ENCODE data around the gene SCTR.
A peak's percentile ranks its signal among the peaks of the same experiment; 100 is the strongest.

Gene SCTR

GRCh38 chr2:119474371-119475224 lies 49.7 kb downstream of the SCTR start:
- H3K4me1 ChIP-seq = peaks cover 0 to 19% (median 4%) of the 10 kb centered on the region in 10 experiments; a peak in 11 of 20 replicates
- H3K27ac ChIP-seq = no peak overlapping the region
- H4K20me1 ChIP-seq = peaks cover 0 to 5% (median 0%) of the 10 kb centered on the region in 11 experiments; a peak in 1 of 22 replicates
- no peak for TF ChIP-seq Cebpa-rat (IDR thresholded peaks at IDR 0.05)
- peak overlapping the region in 1 of 11 experiments; percentile 9; a peak in 1 of 22 replicates for H3K9ac ChIP-seq
- no peaks in the 10 kb centered on the region for H3K9me3 ChIP-seq (replicated peaks in 1 of 11)
- peak overlapping the region in 4 of 11 experiments; percentile 7 to 34 (median 28); a peak in 2 of 22 replicates for H3K4me2 ChIP-seq
- no peak overlapping the region for H3K4me3 ChIP-seq
- no peaks in the 10 kb centered on the region for H3K27me3 ChIP-seq
- no peaks in the 10 kb centered on the region for H3K36me3 ChIP-seq

GRCh38 chr2:119473621-119474370 lies 50.5 kb downstream of the SCTR start:
- no peak for TF ChIP-seq Cebpa-rat (IDR thresholded peaks at IDR 0.05)
- Histone ChIP-seq H3K4me1 (peaks cover 0 to 19% (median 4%) of the 10 kb centered on the region in 10 experiments; a peak in 11 of 20 replicates), H3K9me3 (replicated peaks in 1 of 11) (no peaks in the 10 kb centered on the region), H3K4me3 (no peak overlapping the region), H3K27ac (no peak overlapping the region), H3K9ac (0 out of 22 replicates have a peak overlapping the region, but pooled peaks of 1 of the 11 experiments have one; percentile 9), H3K27me3 (no peaks in the 10 kb centered on the region), H4K20me1 (peaks cover 0 to 5% (median 0%) of the 10 kb centered on the region in 11 experiments; a peak in 1 of 22 replicates), H3K4me2 (no peak overlapping the region), H3K36me3 (no peaks in the 10 kb centered on the region)

GRCh38 chr2:119472749-119473148 lies 51.5 kb downstream of the SCTR start:
- TF ChIP-seq Cebpa-rat (IDR thresholded peaks at IDR 0.05) = no peak
- no peaks in the 10 kb centered on the region for H3K36me3 ChIP-seq
- no peak overlapping the region for H3K9ac ChIP-seq
- H3K27me3 ChIP-seq = no peaks in the 10 kb centered on the region
- H3K4me2 ChIP-seq = no peak overlapping the region
- peaks cover 0 to 5% (median 0%) of the 10 kb centered on the region in 11 experiments; a peak in 1 of 22 replicates for H4K20me1 ChIP-seq
- no peak overlapping the region for H3K4me3 ChIP-seq
- H3K4me1 ChIP-seq = peaks cover 0 to 19% (median 4%) of the 10 kb centered on the region in 10 experiments; a peak in 11 of 20 replicates
- H3K27ac ChIP-seq = no peak overlapping the region
- H3K9me3 ChIP-seq (replicated peaks in 1 of 11) = no peaks in the 10 kb centered on the region

- H3K27ac ChIP-seq = no peak overlapping the region
- no peaks in the 10 kb centered on the region for H3K9me3 ChIP-seq (replicated peaks in 1 of 11)
- H3K4me3 ChIP-seq = no peak overlapping the region
- no peak overlapping the region for H3K9ac ChIP-seq
- no peaks in the 10 kb centered on the region for H3K36me3 ChIP-seq
- H3K27me3 ChIP-seq = no peaks in the 10 kb centered on the region
- no peaks in the 10 kb centered on the region for H4K20me1 ChIP-seq
- peaks cover 0 to 10% (median under 1%) of the 10 kb centered on the region in 10 experiments; a peak in 7 of 20 replicates for H3K4me1 ChIP-seq
- H3K4me2 ChIP-seq = no peak overlapping the region
- no peak for TF ChIP-seq Cebpa-rat (IDR thresholded peaks at IDR 0.05)
Measured at GRCh38 chr2:119469661-119470297, 54.5 kb downstream of the SCTR start.

- H3K9me3 ChIP-seq (replicated peaks in 1 of 11) = no peaks in the 10 kb centered on the region
- H3K36me3 ChIP-seq = no peaks in the 10 kb centered on the region
- peaks cover 0 to 14% (median 0%) of the 10 kb centered on the region in 10 experiments; a peak in 4 of 20 replicates for H3K4me1 ChIP-seq
- no peaks in the 10 kb centered on the region; a peak in 1 of 22 replicates for H4K20me1 ChIP-seq
- no peak overlapping the region for H3K4me2 ChIP-seq
- no peak overlapping the region for H3K4me3 ChIP-seq
- no peak for TF ChIP-seq Cebpa-rat (IDR thresholded peaks at IDR 0.05)
- no peak overlapping the region for H3K9ac ChIP-seq
- H3K27ac ChIP-seq = no peak overlapping the region
- no peaks in the 10 kb centered on the region for H3K27me3 ChIP-seq
Measured at GRCh38 chr2:119469131-119469530, 55.2 kb downstream of the SCTR start.

- TF ChIP-seq Cebpa-rat (IDR thresholded peaks at IDR 0.05) = no peak
- H3K9me3 ChIP-seq (replicated peaks in 1 of 11) = no peaks in the 10 kb centered on the region
- peaks cover 0 to 14% (median 0%) of the 10 kb centered on the region in 10 experiments; a peak in 4 of 20 replicates for H3K4me1 ChIP-seq
- no peaks in the 10 kb centered on the region for H3K36me3 ChIP-seq
- H3K4me2 ChIP-seq = no peak overlapping the region
- H3K27me3 ChIP-seq = no peaks in the 10 kb centered on the region
- no peak overlapping the region for H3K9ac ChIP-seq
- no peak overlapping the region for H3K27ac ChIP-seq
- H4K20me1 ChIP-seq = no peaks in the 10 kb centered on the region; a peak in 1 of 22 replicates
- H3K4me3 ChIP-seq = no peak overlapping the region
Measured at GRCh38 chr2:119468154-119468955, 55.9 kb downstream of the SCTR start.

GRCh38 chr2:119466373-119466772 lies 57.9 kb downstream of the SCTR start:
- Histone ChIP-seq H3K27me3 (no peaks in the 10 kb centered on the region), H3K4me3 (no peak overlapping the region), H3K27ac (no peak overlapping the region), H3K4me1 (peaks cover 0 to 14% (median 0%) of the 10 kb centered on the region in 10 experiments; a peak in 4 of 20 replicates), H4K20me1 (no peaks in the 10 kb centered on the region; a peak in 1 of 22 replicates), H3K4me2 (no peak overlapping the region), H3K9me3 (replicated peaks in 1 of 11) (no peaks in the 10 kb centered on the region), H3K9ac (no peak overlapping the region), H3K36me3 (no peaks in the 10 kb centered on the region)
- TF ChIP-seq Cebpa-rat (IDR thresholded peaks at IDR 0.05) = peak in 6 of 11 experiments; percentile 25 to 66 (median 40); a peak in 6 of 22 replicates

- H3K9me3 ChIP-seq (replicated peaks in 1 of 11) = no peaks in the 10 kb centered on the region
- H3K4me1 ChIP-seq = peaks cover 0 to 14% (median 0%) of the 10 kb centered on the region in 10 experiments; a peak in 4 of 20 replicates
- no peak for TF ChIP-seq Cebpa-rat (IDR thresholded peaks at IDR 0.05)
- no peaks in the 10 kb centered on the region; a peak in 1 of 22 replicates for H4K20me1 ChIP-seq
- H3K27ac ChIP-seq = no peak overlapping the region
- H3K27me3 ChIP-seq = no peaks in the 10 kb centered on the region
- no peaks in the 10 kb centered on the region for H3K36me3 ChIP-seq
- peak overlapping the region in 1 of 11 experiments; percentile 20; a peak in 1 of 22 replicates for H3K4me2 ChIP-seq
- H3K9ac ChIP-seq = no peak overlapping the region
- no peak overlapping the region for H3K4me3 ChIP-seq
Measured at GRCh38 chr2:119465687-119466086, 58.6 kb downstream of the SCTR start.
